Astrocyte (in vitro differentiated cells and primary cell): ENCODE results near the gene SMTNL1. TPM values are rescaled to one million over a fixed set of nuclear protein-coding genes. Genes with fewer than 3 reads are reported as not detected.

Source experiments
- DNase-seq: peaks from one replicate; pipeline ENCODE4 v3.0.0-alpha.2; 2010; ENCODE audit warnings: low read depth
- FAIRE-seq: peaks from 2 replicates; lab custom pipeline; 2011; peaks lifted over from hg19 to GRCh38; lab: Jason Lieb, UNC
- H2AFZ ChIP-seq: 2 replicates; pipeline ENCODE4 v1.6.0; 2012; ENCODE audit warnings: low read depth, low read length, inconsistent platforms
- H3K27ac ChIP-seq: 2 replicates; pipeline ENCODE4 v1.5.1; 2011; ENCODE audit warnings: low read depth, low read length, inconsistent platforms
- H3K27me3 ChIP-seq: 2 replicates; pipeline ENCODE4 v1.6.0; 2011; ENCODE audit warnings: low read length, inconsistent platforms; ENCODE audit not compliant: insufficient read depth
- H3K36me3 ChIP-seq: 2 replicates; pipeline ENCODE4 v1.5.1; 2011; ENCODE audit warnings: low read length, inconsistent platforms; ENCODE audit not compliant: insufficient read depth
- H3K4me1 ChIP-seq: 2 replicates; pipeline ENCODE4 v1.5.1; 2011; ENCODE audit warnings: low read length, inconsistent platforms; ENCODE audit not compliant: insufficient read depth
- H3K4me2 ChIP-seq: 2 replicates; pipeline ENCODE4 v1.6.0; 2012; ENCODE audit warnings: low read length, inconsistent platforms
- H3K4me3 ChIP-seq: 2 replicates; pipeline ENCODE4 v1.5.1; 2011; ENCODE audit warnings: low read depth, mild to moderate bottlenecking, low read length, inconsistent platforms; ENCODE audit not compliant: insufficient read depth
- H3K79me2 ChIP-seq: 2 replicates; pipeline ENCODE4 v1.6.0; 2012; ENCODE audit warnings: mild to moderate bottlenecking, low read length, inconsistent platforms; ENCODE audit not compliant: insufficient read depth
- H3K9ac ChIP-seq: 2 replicates; pipeline ENCODE4 v1.6.0; 2012; ENCODE audit warnings: mild to moderate bottlenecking, low read length, inconsistent platforms
- H3K9me3 ChIP-seq: 2 replicates; pipeline ENCODE4 v1.5.1; 2012; ENCODE audit warnings: low read depth, mild to moderate bottlenecking, low read length, inconsistent platforms; ENCODE audit not compliant: insufficient read depth
- H4K20me1 ChIP-seq: 2 replicates; pipeline ENCODE4 v1.6.0; 2012; ENCODE audit warnings: low read length, inconsistent platforms; ENCODE audit not compliant: insufficient read depth
- H3K27ac Mint-ChIP-seq: one replicate; pipeline ENCODE4 v1.8.0; 2021; ENCODE audit warnings: mild to moderate bottlenecking, mixed read lengths; ENCODE audit not compliant: unreplicated experiment
- H3K27me3 Mint-ChIP-seq: one replicate; pipeline ENCODE4 v1.8.0; 2021; ENCODE audit warnings: low read depth, mixed read lengths; ENCODE audit not compliant: unreplicated experiment
- H3K36me3 Mint-ChIP-seq: one replicate; pipeline ENCODE4 v1.8.0; 2021; ENCODE audit warnings: low read depth, mixed read lengths; ENCODE audit not compliant: unreplicated experiment
- H3K4me1 Mint-ChIP-seq: one replicate; pipeline ENCODE4 v1.8.0; 2021; ENCODE audit warnings: low read depth, mixed read lengths; ENCODE audit not compliant: unreplicated experiment
- H3K4me3 Mint-ChIP-seq: one replicate; pipeline ENCODE4 v1.8.0; 2021; ENCODE audit warnings: mild to moderate bottlenecking, moderate library complexity, mixed read lengths; ENCODE audit not compliant: unreplicated experiment
- H3K9me3 Mint-ChIP-seq: one replicate; pipeline ENCODE4 v1.8.0; 2021; ENCODE audit warnings: mild to moderate bottlenecking, mixed read lengths; ENCODE audit not compliant: unreplicated experiment
- CTCF ChIP-seq: IDR thresholded peaks from 2 replicates; pipeline ENCODE4 v1.5.1; 2011; ENCODE audit warnings: low read depth, mild to moderate bottlenecking, inconsistent platforms, low read length, moderate library complexity; ENCODE audit not compliant: insufficient read depth
- EZH2 ChIP-seq: IDR thresholded peaks from 2 replicates; pipeline ENCODE4 v1.6.1; 2012; ENCODE audit warnings: mild to moderate bottlenecking, low read length, inconsistent platforms; ENCODE audit not compliant: insufficient read depth
- total RNA-seq: library from RNA; stranded (reverse); gene quantifications from 2 replicates; pipeline ENCODE4 v1.2.1, GENCODE V29; 2021

SMTNL1 gene
- total RNA-seq, 1 donor from 2014 or later = not detected

- no peak overlapping the region for H3K27ac ChIP-seq
- no peaks in the 10 kb centered on the region for H3K27me3 ChIP-seq
- no peaks in the 10 kb centered on the region for H3K9me3 Mint-ChIP-seq
- no peak for FAIRE-seq
- H3K36me3 ChIP-seq = no peaks in the 10 kb centered on the region
- H3K4me1 ChIP-seq = no peaks in the 10 kb centered on the region
- DNase-seq = no peak
- H3K4me3 Mint-ChIP-seq = no peak overlapping the region
- no peak overlapping the region for H3K9ac ChIP-seq
- no peak overlapping the region for H3K27ac Mint-ChIP-seq
- H3K36me3 Mint-ChIP-seq = peaks cover 10% of the 10 kb centered on the region
- H3K4me3 ChIP-seq = no peak overlapping the region
- H2AFZ ChIP-seq = no peak overlapping the region
- peaks cover 4% of the 10 kb centered on the region for H4K20me1 ChIP-seq
- peaks cover 40% of the 10 kb centered on the region for H3K27me3 Mint-ChIP-seq
- H3K9me3 ChIP-seq = no peaks in the 10 kb centered on the region
- H3K4me1 Mint-ChIP-seq = no peaks in the 10 kb centered on the region
- TF ChIP-seq CTCF (peak; percentile 75), EZH2 (no peak)
- no peaks in the 10 kb centered on the region for H3K79me2 ChIP-seq
- no peak overlapping the region for H3K4me2 ChIP-seq
Observed at GRCh38 chr11:57493507-57494503, 43.6 kb upstream of the SMTNL1 start.

GRCh38 chr11:57496109-57496820 lies 41.1 kb upstream of the SMTNL1 start:
- Histone ChIP-seq H2AFZ (no peak overlapping the region), H3K79me2 (no peaks in the 10 kb centered on the region), H3K4me2 (no peak overlapping the region), H3K4me3 (no peak overlapping the region), H3K9me3 (no peaks in the 10 kb centered on the region), H3K9ac (no peak overlapping the region), H4K20me1 (peaks cover 4% of the 10 kb centered on the region), H3K27ac (no peak overlapping the region), H3K4me1 (peaks cover 6% of the 10 kb centered on the region), H3K27me3 (no peaks in the 10 kb centered on the region), H3K36me3 (no peaks in the 10 kb centered on the region)
- no peak for DNase-seq
- no peak for FAIRE-seq
- TF ChIP-seq EZH2 (no peak), CTCF (no peak)
- H3K27ac Mint-ChIP-seq = no peak overlapping the region
- H3K27me3 Mint-ChIP-seq = peaks cover 25% of the 10 kb centered on the region
- H3K36me3 Mint-ChIP-seq = peaks cover 7% of the 10 kb centered on the region
- H3K9me3 Mint-ChIP-seq = no peaks in the 10 kb centered on the region
- no peaks in the 10 kb centered on the region for H3K4me1 Mint-ChIP-seq
- H3K4me3 Mint-ChIP-seq = no peak overlapping the region
